Astrocyte of the spinal cord (primary cell): Measurements from ENCODE around the gene ADISSP.

Experiments
- DNase-seq: peaks from one replicate; pipeline ENCODE4 v3.0.0; 2011; ENCODE audit warnings: low read depth, low spot score
- H3K4me3 ChIP-seq: 2 replicates; pipeline ENCODE4 v1.5.1; 2011; ENCODE audit warnings: low read depth, mild to moderate bottlenecking, low read length, moderate library complexity
- in situ Hi-C: cut with HindIII; loops from 2 replicates; pipeline ENCODE4 v1.10.0; 2017; ENCODE audit warnings: low sequenced_read_pairs
- TF ChIP-seq, protein P1 (sequence below): IDR thresholded peaks from 2 replicates; pipeline ENCODE4 v1.5.1; 2012; ENCODE audit warnings: low read depth, mild to moderate bottlenecking, low read length, inconsistent platforms

Gene ADISSP

DNA sequence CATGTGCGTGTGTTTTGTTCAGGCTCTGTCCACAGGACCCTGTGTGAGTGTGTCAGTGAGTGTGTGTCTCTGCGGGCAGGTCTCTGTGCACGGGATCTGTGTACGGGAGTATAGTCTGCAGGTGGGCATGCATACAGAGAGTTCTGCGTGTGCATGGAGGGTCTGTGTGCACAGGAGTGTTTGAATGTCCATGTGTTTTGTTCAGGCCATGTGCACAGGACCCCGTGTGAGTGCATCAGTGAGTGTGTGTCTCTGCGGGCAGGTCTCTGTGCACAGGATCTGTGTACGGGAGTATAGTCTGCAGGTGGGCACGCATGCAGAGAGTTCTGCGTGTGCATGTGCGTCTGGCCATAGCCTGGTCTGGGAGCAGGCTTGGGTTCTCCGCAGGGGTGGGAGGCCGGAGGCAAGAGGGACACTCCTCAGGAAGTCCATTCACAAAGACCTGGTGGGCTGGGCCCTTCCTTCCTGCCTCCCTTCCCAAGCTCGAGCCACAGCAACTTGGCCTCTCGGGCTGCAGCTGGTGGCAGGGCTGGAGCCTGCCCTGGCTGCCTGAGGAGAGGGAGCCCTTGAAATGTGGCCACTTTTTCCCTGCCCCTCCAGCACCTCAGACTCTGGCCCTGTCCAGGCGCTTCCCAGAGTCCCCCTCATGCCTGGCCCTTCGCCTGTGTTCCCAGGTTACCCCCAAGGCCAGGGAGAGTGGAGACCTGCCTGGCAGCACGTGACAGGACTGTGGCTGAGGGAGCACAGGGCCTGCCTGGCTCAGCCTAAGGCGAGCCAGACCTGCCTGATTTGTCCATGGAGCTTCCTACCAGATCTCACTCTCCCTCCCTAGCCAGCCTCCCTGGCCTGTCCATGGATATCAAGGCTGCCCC, 28.3 kb downstream of the ADISSP start:
- TF ChIP-seq, protein P1, sequence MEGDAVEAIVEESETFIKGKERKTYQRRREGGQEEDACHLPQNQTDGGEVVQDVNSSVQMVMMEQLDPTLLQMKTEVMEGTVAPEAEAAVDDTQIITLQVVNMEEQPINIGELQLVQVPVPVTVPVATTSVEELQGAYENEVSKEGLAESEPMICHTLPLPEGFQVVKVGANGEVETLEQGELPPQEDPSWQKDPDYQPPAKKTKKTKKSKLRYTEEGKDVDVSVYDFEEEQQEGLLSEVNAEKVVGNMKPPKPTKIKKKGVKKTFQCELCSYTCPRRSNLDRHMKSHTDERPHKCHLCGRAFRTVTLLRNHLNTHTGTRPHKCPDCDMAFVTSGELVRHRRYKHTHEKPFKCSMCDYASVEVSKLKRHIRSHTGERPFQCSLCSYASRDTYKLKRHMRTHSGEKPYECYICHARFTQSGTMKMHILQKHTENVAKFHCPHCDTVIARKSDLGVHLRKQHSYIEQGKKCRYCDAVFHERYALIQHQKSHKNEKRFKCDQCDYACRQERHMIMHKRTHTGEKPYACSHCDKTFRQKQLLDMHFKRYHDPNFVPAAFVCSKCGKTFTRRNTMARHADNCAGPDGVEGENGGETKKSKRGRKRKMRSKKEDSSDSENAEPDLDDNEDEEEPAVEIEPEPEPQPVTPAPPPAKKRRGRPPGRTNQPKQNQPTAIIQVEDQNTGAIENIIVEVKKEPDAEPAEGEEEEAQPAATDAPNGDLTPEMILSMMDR, result no peak
- no peak for DNase-seq
- in situ Hi-C loops, result no loop called here
- H3K4me3 ChIP-seq, result no peak overlapping the region

DNA sequence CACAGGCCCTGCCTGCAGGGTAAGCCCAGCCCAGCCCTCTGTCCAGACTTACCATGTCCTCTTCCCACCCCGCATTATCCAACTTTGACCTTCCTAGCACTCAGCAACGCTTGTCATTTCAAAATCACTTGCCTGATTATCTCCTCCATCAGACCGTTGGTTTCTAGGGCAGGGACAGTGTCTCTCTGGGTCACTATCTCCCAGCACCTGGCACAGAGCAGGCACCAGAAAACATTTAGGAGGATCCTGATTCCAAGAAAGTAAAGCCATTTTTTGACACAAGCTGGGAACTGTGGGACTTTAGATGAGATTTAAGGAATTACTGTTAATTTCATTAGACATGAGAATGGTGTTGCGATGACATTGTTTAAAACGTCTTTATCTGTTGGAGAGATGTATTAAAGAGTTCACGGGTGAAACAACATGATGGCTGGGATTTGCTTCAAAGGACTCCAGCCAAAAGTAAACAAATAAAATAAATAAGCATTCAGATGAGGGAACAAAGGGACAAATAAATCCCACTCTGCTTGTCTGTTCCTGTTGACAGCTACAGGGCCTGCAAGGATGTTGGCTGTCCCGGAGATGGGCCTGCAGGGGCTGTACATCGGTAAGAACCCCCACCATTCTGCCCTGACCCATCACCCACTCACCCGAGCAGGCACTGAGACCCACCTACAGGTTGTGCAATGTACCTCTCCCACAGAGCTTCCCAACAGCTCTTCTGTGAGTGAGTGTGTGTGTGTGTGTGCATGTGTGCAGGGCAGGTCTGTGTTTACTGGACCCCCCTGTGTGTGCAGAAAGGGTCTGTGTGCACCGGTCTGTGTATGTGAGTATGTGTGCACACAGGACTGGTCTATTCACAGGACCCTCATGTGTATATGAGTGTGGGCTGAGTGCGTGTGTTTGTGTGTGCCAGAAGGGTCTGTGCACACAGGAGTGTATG, 29.2 kb downstream of the ADISSP start:
- no peak overlapping the region for H3K4me3 ChIP-seq
- DNase-seq, result no peak
- in situ Hi-C loops, result no loop called here
- TF ChIP-seq, protein P1, result no peak

DNA sequence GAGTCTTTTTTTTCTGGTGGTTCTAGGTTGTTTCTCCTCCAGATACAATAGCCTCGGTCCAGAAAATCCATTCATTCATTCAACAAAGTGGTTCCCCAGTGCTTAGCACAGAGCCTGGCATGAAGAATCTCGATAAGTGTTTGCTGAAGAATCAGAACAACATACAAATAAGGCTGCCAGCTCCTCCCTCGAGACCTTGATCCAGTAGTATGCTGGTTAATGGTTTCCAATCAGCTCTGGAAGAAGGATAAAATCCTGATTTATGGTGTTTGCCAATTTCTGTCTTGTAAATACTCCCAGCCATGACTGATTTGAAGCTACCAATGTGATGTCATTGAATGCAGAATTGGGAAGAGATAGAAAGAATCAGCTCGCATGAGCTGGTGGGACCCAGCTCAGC, 31.8 kb downstream of the ADISSP start:
- in situ Hi-C loops, result no loop called here
- no peak overlapping the region for H3K4me3 ChIP-seq
- TF ChIP-seq, protein P1, result no peak
- DNase-seq, result no peak

DNA sequence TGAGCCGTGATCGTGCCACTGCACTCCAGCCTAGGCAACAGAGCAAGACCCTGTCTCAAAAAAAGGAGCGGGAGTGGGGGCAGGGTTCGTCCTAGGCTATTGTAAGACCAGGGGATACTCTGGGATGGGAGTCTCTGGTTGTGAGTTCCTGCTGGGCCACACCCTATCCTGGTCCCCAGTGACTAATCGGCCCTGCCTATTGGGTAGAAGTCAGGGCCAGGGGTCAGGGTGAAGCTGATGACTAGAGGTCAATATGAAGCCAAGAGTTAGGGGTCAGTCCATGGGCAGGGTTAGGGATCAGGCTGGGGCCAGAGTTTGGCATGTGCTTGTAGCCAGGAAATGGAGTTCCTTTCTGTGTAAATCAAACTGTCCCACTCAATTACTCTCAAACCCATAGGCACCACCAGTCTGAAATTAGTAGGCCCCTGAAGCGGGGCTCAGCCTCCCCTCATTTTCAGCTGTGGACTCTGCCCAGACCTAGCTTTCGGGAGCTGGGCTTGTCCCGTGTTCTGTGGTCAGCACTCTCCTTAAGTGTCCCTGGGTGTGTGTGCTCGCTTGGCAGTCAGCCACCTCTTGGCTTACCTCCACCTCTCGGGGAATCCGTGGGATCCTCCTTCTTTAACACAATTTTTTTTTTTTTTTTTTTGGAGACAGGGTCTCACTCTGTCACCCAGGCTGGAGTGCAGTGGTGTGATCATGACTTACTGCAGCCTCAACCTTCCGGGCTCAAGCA, 33.3 kb downstream of the ADISSP start:
- in situ Hi-C loops, result no loop called here
- TF ChIP-seq, protein P1, result no peak

DNA sequence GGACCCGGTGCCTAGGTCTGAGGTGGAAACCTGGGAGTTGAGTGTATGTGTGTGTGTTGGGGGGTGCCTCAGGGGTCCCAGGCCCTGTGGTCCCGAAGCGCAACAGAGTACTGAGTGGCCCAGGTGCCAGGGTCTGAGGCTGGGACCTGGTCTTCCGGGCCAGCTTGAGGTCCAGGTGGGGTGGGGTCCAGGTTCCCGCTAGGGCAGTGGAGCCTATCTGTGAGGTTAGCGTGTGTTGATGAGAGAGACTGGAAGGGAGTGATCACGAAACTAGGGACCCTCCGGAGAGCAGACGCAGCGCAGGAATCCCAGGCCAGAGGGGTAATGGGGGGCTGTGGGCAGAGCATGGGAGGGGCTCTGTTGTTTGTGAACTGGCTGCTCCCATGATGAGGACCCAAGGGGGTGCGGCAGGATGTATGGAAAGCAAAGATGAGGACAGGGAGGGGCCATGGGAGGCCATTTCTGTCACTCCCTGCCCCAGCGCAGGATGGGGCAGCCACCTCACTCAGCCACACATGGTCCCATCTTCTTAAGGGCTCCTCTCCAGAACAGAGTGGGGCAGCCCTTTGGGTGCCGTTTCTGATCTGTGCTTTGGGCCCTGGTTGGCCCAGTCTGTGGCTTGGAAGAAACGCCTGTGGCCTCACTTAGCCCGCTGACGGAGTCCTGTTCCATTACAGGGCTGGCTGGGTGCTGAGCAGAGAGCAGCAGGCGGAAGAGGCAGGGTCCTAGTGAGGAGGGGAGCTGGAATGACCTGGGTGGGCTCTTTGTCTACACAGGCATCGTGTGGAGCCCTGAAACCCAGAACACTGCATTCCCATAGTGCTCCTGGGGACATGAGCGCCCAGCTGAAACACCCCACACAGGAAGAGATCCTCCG, 34.2 kb downstream of the ADISSP start:
- in situ Hi-C loops, result no loop called here
- no peak for DNase-seq
- no peak overlapping the region for H3K4me3 ChIP-seq
- TF ChIP-seq, protein P1, result no peak

More for the DNA sequence above, 33.3 kb downstream of the ADISSP start:
- no peak overlapping the region for H3K4me3 ChIP-seq
- no peak for DNase-seq
